SKM-1 (cell line): Measurements from ENCODE around the gene MYO1D.

Experiments
- DNase-seq: peaks from one replicate; lab custom pipeline; 2025; ENCODE audit not compliant: unreplicated experiment; lab: John Stamatoyannopoulos, UW

The MYO1D gene

DNA sequence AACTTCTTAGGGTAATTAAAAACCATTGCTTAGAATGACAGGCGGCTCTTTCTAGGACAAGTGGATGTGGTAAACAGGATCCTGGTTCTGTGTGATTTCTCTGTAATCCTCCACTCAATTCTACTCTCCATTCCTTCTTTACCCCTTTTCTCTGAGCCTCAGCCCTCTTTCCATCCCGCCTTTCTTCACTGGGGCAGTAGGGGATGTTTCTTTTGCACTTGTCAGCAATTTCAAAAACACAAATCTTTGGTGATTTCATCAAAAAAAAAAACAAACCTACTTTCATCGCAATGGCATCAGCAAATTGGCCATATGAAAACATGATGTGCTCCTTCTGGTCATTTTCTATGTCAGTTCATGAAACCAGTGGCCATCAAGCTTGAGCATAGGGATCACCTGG lies 285.5 kb downstream of the MYO1D start:
- no peak for DNase-seq

DNA sequence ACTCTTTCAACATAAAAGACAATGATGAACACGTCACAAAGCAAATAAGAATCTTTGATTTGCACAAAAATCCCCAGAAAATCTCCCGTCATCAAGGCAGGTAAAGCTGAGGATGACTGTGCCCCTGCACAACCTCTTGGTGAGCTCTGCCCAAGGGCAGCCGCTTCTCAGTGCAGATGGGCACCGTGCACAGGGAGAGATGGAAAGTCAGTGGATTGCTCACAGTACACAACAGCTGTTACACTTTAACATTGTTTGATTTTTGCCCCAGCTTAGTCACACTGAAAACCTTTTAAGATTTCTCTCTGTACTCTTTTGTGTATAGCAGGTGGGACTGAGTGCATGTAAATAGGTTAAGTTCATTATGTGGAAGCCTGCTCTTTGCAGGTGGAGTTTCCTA lies 285.9 kb downstream of the MYO1D start:
- DNase-seq, result no peak

DNA sequence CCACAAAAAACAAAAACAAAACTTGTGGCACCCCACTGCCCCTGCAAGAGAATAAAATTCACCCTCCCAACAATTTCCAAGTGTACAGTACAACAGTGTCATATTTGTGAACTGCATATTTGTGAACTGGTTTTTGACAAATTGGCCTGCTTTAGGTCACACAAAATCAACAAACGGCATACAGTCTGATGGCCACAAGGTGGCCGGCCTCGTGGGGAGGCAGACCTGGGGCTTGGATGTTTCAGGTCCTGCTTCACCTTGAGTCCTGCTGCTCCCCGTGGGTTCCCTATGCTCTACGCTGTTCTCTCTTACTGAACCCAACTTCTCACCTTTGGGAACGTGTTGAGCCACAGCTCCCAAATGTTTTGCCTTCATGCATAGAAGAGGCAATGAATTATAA lies 287.9 kb downstream of the MYO1D start:
- no peak for DNase-seq

DNA sequence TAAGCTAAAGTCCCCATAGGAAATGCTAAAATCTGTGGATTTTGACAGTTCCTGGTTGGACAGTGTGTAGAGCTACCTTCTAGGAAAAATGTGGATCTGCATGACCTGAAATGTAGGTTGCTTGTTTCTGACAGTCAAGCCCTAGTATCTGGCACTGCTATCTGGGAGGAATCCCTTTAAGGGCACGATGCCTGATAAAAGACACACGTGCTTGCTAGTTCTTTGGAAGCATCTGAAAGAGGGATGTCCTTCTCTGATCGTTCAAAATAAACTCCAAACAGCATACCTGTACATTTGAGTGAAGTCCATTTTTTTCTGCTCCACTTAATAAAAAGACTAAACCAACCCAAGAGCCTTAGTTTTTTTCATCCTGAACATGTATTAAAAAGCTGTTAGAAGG lies 288.8 kb downstream of the MYO1D start:
- DNase-seq, result no peak

DNA sequence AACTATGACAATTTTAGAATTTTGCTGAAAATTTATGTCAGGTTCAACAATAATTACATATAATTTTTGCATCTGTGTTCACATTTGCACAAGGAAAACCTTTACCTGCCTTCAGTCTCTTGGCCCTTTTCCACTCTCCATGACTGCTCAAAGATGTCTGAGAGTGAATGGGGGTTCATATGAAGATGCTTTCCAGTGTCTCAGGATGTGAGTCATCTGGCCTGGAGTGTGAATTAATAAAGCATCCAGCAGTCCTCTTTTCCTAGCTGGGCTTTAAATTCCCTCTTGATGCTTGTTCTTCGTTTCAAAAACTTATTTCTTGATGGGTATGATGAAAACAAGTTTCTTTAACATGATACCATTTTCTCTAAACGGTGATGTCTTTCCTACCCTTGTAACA lies 290.3 kb downstream of the MYO1D start:
- DNase-seq, result no peak

DNA sequence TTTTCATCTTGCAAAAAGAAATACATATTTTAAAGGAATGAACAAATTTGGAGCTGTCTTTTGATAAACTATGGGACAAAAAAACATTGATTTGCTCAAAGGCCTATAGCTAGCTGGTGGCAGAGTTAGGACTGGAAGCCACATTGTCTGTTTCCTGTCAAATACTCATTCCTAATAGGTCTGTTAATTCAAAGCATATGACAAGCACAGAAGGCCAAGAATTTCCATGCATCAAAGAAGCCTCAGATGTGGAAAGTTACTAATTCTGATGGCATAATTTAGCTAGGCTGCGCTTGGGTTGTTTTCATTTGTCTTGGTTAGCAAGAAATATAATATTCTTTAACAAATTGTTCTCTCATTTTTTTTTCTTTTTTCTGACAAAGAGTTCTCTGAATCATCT lies 292.1 kb downstream of the MYO1D start:
- no peak for DNase-seq

DNA sequence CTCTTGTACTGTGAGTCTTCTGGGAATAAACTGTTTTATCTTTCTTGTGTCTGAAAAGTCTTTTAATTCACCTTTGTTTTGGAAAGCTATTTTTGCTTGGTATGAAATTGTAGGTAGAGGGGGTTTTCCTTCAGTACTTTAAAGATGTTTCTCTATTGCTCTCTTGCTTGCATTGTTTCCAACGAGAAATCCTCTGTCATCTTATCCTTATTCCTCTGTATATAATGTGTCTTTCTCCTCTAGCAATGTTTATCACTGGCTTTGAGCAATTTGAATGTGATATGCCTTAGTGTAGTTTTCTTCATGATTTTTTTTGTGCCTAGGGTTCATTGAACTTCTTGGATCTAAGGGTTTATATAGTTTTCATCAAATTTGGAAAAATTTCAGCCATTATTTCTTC lies 293.9 kb downstream of the MYO1D start:
- no peak for DNase-seq

DNA sequence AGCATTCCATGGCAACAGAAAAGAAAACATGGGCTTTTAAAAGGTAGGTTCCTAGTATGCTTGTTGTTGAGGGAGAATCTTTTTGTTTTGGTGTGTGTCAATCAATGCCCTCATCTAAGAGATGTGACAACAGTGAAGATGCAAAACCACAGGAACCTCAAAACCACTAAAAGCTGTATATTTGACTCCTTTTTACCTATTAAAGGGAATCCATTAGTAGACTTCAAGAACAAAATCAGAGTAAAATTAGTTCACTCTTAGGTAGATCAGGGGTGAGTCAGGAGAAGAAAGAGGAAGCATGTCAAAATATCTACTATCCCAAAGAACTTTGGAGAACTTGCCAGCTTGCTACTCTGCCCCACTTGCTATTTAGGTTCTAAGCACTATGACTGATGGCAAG lies 301.1 kb downstream of the MYO1D start:
- DNase-seq, result no peak

GRCh38 chr17:32570081-32570396 lies 306.9 kb downstream of the MYO1D start:
- no peak for DNase-seq

DNA sequence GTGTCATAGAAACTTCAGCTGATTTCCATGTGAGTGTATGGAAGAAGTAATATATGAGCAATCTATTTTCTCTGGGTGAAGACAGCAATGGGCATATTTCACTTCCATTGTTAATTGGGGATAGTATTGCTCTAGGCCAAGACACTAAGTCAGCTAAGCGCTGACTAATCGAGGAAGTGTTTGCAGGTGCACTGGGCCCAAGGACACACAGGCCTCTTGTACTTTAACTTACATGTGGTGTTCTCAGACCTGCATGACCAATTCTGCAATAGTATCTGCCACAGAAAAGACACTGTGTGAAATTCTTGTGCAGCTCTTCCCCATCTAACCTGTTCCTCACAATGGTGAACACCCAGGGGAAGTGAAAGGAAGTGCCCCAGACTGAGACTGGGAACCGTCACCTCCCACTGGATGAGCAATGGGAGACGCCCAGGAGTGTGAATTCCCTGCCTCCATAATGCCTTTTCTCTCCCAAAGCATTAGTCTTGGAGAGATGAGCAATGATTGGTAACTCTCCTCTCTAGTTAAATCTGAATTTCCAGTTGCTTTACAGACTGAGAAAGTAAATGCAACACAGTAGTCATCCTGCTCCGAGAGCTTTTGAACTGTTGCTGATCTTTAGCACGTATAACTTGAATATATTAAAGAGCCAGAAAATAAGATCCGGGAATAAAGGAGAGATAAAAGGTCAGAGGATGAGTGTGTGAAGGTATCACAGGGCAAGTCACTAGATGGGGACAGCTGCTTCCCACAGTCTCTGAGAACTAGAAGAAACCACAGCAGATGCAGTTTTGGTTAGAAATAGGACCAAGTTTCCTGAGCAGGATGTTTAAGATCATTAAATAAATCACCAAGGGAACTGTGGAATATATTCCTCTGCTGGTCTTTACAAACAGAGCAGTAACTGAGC lies 307.5 kb downstream of the MYO1D start:
- DNase-seq, result no peak

GRCh38 chr17:32568705-32569104 lies 308.2 kb downstream of the MYO1D start:
- no peak for DNase-seq

GRCh38 chr17:32567511-32567910 lies 309.4 kb downstream of the MYO1D start:
- DNase-seq, result no peak

GRCh38 chr17:32567086-32567485 lies 309.8 kb downstream of the MYO1D start:
- no peak for DNase-seq

DNA sequence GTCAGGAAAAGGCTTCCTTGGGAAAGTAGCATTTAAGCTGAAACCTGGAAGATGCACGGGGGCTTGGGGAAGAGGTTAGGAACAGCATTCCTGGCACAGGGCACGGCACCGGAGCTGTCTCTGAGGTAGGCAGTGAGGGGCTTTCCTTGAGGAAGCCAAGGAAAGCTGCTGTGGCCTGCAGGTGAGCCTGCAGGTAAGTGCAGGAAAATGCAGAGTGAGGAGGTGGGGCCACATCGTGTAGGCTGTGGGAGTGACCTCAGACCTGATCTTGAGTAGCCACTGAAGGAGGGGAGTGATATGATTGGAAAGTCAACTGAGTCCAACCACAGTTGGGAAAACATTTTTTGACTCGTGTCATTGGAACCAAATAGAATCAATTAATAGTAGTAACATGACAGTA lies 310.6 kb downstream of the MYO1D start:
- no peak for DNase-seq

GRCh38 chr17:32565401-32565800 lies 311.5 kb downstream of the MYO1D start:
- no peak for DNase-seq

- no peak for DNase-seq
Measured at GRCh38 chr17:32564325-32564724, 312.6 kb downstream of the MYO1D start.

DNA sequence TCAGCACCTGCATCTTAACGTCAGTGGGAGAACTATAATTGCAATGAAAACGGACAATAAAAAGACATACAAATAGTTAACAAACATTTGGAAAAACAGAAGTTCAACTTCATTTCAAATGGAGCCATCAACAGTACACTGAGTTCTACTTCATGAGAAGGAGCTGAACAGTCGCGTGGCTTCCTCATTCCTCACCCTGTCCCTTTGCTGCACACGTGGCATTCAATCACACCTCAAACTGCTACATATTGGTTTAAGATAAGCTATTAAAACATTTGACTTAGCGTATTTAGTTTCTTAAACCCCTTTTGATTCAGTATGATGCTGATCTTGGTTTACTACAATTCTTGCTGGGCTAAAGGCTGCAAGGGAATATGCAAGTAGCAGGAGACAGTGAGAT lies 313.3 kb downstream of the MYO1D start:
- DNase-seq, result no peak

DNA sequence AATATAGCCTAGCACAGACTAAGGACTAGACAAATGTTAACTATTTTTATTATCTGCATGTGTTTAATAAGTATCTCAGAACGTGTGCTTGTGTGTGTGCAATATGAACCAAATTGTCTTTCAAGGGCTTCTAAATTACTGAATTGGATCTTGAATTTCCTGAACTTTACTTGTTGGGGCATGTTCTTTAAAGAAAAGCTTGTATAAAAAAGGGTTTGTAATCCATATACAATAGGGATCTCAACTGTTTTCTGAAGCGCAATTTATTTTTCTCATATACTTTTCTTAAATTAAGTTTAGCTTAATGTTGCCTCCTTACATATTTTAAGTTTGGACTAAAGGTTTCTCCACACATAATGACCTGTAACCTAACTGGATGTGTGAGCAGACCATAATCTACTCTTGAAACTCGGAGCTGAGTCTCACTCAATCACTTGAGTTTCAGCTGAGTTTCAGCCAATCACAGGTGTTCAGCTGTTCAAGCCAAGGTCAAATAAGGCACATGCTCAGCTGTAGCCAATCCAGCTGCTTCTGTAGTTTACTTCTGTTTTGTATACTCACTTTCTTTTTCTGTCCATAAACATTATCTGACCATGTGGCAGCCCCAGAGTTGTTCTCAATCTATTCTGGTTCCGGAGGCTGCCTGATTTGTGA lies 317.8 kb downstream of the MYO1D start:
- DNase-seq, result no peak

- no peak for DNase-seq
Measured at GRCh38 chr17:32558326-32558955, 318.5 kb downstream of the MYO1D start.

- DNase-seq, result no peak
Measured at GRCh38 chr17:32555611-32556310, 321.2 kb downstream of the MYO1D start.

DNA sequence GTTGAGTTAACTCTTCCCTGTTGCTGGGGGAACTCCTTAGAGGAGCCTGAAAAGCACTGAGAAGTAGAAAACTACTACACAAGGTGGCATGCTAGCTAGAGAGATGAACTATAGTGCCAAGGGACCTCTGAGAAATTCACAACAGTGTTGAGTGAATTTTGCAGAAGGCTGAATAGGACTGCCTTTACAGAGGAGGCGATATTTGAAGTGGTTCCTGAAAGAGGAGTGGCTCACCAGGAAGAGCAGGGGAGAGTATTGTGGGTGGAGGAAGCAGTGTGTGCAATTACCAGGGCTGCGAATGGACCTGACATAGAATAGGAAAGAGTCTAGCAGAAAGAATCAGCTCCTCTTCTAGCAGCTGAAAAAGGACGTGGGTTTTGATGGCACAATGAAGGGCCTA lies 323.8 kb downstream of the MYO1D start:
- DNase-seq, result no peak

DNA sequence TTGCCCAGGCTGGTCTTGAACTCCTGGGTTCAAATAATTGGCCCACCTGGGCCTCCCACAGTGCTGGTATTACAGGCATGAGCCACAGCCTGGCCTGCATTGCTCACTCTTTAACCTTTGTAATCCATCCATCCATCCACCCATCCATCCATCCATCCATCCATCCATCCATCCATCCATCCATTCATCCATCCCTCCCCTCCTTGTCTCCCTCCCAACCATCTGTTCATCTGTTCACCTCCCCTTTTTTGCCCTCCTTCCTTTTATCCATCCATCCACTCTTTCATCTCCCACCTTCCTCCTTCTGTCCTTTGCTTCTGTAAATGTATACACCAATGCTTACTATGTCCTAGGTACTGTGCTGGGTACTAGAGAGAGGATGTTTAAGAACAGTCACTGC lies 324.6 kb downstream of the MYO1D start:
- DNase-seq, result no peak
